H9 (cell line): Measurements from ENCODE around the gene PPWD1. TPM values are rescaled to one million over a fixed set of nuclear protein-coding genes. Genes with fewer than 3 reads are reported as not detected.

Experiments
- DNase-seq: peaks from one replicate; pipeline ENCODE4 v3.0.0-alpha.2; 2017
- H2AFZ ChIP-seq: one replicate; pipeline ENCODE4 v1.6.1; 2013; ENCODE audit warnings: mild to moderate bottlenecking, low read length, control low read depth, moderate library complexity
- H2AK5ac ChIP-seq: 2 replicates; pipeline ENCODE4 v1.6.1; 2013; ENCODE audit warnings: low read length, control low read depth, mixed read lengths; ENCODE audit not compliant: insufficient read length
- H2BK120ac ChIP-seq: one replicate; pipeline ENCODE4 v1.6.1; 2013; ENCODE audit warnings: low read depth, mild to moderate bottlenecking, low read length, control low read depth, inconsistent platforms; ENCODE audit not compliant: poor library complexity, severe bottlenecking
- H2BK12ac ChIP-seq: 2 replicates; pipeline ENCODE4 v1.6.1; 2013; ENCODE audit warnings: low read length, control low read depth, mixed read lengths, low read depth; ENCODE audit not compliant: insufficient read length
- H2BK15ac ChIP-seq: 2 replicates; pipeline ENCODE4 v1.6.1; 2013; ENCODE audit warnings: low read depth, low read length, control low read depth
- H2BK20ac ChIP-seq: one replicate; pipeline ENCODE4 v1.6.1; 2013; ENCODE audit warnings: low read depth, mild to moderate bottlenecking, low read length, control low read depth, inconsistent platforms; ENCODE audit not compliant: poor library complexity, severe bottlenecking
- H2BK5ac ChIP-seq: 2 replicates; pipeline ENCODE4 v1.6.1; 2013; ENCODE audit warnings: low read length, control low read depth, mixed read lengths; ENCODE audit not compliant: insufficient read length
- H3K14ac ChIP-seq: 2 replicates; pipeline ENCODE4 v1.6.1; 2013; ENCODE audit warnings: low read length, control low read depth; ENCODE audit not compliant: insufficient read depth
- H3K18ac ChIP-seq: 2 replicates; pipeline ENCODE4 v1.6.1; 2013; ENCODE audit warnings: low read depth, mild to moderate bottlenecking, mixed read lengths, low read length, control low read depth; ENCODE audit not compliant: insufficient read length
- H3K23ac ChIP-seq: 2 replicates; pipeline ENCODE4 v1.6.1; 2013; ENCODE audit warnings: low read length, control low read depth, mixed read lengths, low read depth; ENCODE audit not compliant: insufficient read length
- H3K23me2 ChIP-seq: 2 replicates; pipeline ENCODE4 v1.6.1; 2013; ENCODE audit warnings: low read depth, mild to moderate bottlenecking, mixed read lengths, low read length, control low read depth; ENCODE audit not compliant: insufficient read length, poor library complexity, severe bottlenecking
- H3K27ac ChIP-seq: 2 replicates; pipeline ENCODE4 v1.5.1; 2013; ENCODE audit warnings: low read length, control low read depth, mixed read lengths, low read depth; ENCODE audit not compliant: insufficient read length
- H3K27me3 ChIP-seq: 2 replicates; pipeline ENCODE4 v1.6.1; 2013; ENCODE audit warnings: low read length, control low read depth, inconsistent platforms; ENCODE audit not compliant: insufficient read depth
- H3K4ac ChIP-seq: 2 replicates; pipeline ENCODE4 v1.6.1; 2013; ENCODE audit warnings: low read depth, mild to moderate bottlenecking, control low read depth, inconsistent platforms, low read length, moderate library complexity
- H3K4me1 ChIP-seq: 2 replicates; pipeline ENCODE4 v1.6.1; 2013; ENCODE audit warnings: low read length, control low read depth, inconsistent platforms; ENCODE audit not compliant: insufficient read depth
- H3K4me2 ChIP-seq: 2 replicates; pipeline ENCODE4 v1.6.1; 2013; ENCODE audit warnings: low read length, control low read depth, mixed read lengths; ENCODE audit not compliant: insufficient read length, insufficient read depth
- H3K56ac ChIP-seq: 2 replicates; pipeline ENCODE4 v1.6.1; 2013; ENCODE audit warnings: low read depth, mild to moderate bottlenecking, mixed read lengths, low read length, control low read depth; ENCODE audit not compliant: insufficient read length
- H3K79me1 ChIP-seq: 2 replicates; pipeline ENCODE4 v1.6.1; 2013; ENCODE audit warnings: low read depth, mild to moderate bottlenecking, moderate library complexity, low read length, control low read depth, inconsistent platforms; ENCODE audit not compliant: insufficient read depth, poor library complexity, severe bottlenecking
- H3K79me2 ChIP-seq: 2 replicates; pipeline ENCODE4 v1.6.1; 2013; ENCODE audit warnings: low read length, control low read depth, inconsistent platforms; ENCODE audit not compliant: insufficient read depth
- H3K9ac ChIP-seq: 2 replicates; pipeline ENCODE4 v1.6.1; 2013; ENCODE audit warnings: low read length, control low read depth, mixed read lengths; ENCODE audit not compliant: insufficient read length; ENCODE audit errors: extremely low read depth
- H3K9me3 ChIP-seq: one replicate; pipeline ENCODE4 v1.6.1; 2013; ENCODE audit warnings: low read depth, low read length, inconsistent platforms; ENCODE audit not compliant: control insufficient read depth
- H3T11ph ChIP-seq: one replicate; pipeline ENCODE4 v1.6.1; 2013; ENCODE audit warnings: mild to moderate bottlenecking, low read length, control low read depth, inconsistent platforms
- H4K20me1 ChIP-seq: one replicate; pipeline ENCODE4 v1.6.1; 2013; ENCODE audit not compliant: control insufficient read depth, insufficient read length, insufficient read depth
- H4K5ac ChIP-seq: 2 replicates; pipeline ENCODE4 v1.6.1; 2013; ENCODE audit warnings: low read depth, mild to moderate bottlenecking, mixed read lengths, low read length, control low read depth; ENCODE audit not compliant: insufficient read length
- H4K8ac ChIP-seq: replicated peaks from 2 replicates; pipeline ENCODE4 v1.6.1; 2013; ENCODE audit warnings: low read length, control low read depth, mixed read lengths, low read depth; ENCODE audit not compliant: insufficient read length
- H4K91ac ChIP-seq: 2 replicates; pipeline ENCODE4 v1.6.1; 2013; ENCODE audit warnings: low read depth, mild to moderate bottlenecking, moderate library complexity, mixed read lengths, low read length, control low read depth; ENCODE audit not compliant: insufficient read length
- H3K27ac Mint-ChIP-seq, 3 experiments: 2 replicates in 2 of 3; 3 replicates in 1 of 3; pipeline ENCODE4 v1.8.0; 2020 to 2021; ENCODE audit warnings: mixed read lengths in 3 of 3, mild to moderate bottlenecking in 1 of 3, moderate library complexity in 1 of 3
- H3K27me3 Mint-ChIP-seq: 2 replicates; pipeline ENCODE4 v1.8.0; 2021; ENCODE audit warnings: low read depth, mild to moderate bottlenecking, moderate library complexity, mixed read lengths
- H3K36me3 Mint-ChIP-seq, 3 experiments: 2 replicates in 2 of 3; 3 replicates in 1 of 3; pipeline ENCODE4 v1.8.0; 2020 to 2021; ENCODE audit warnings: low read depth in 3 of 3, mixed read lengths in 3 of 3; ENCODE audit not compliant: insufficient read depth in 1 of 3
- H3K4me1 Mint-ChIP-seq, 2 experiments: 2 replicates each; pipeline ENCODE4 v1.8.0; 2020; ENCODE audit warnings: mixed read lengths in 2 of 2
- H3K4me3 Mint-ChIP-seq, 2 experiments: 2 replicates in 1 of 2; 3 replicates in 1 of 2; pipeline ENCODE4 v1.8.0; 2020 to 2021; ENCODE audit warnings: mild to moderate bottlenecking in 2 of 2, mixed read lengths in 2 of 2, moderate library complexity in 1 of 2
- H3K9me3 Mint-ChIP-seq, 2 experiments: 2 replicates in 1 of 2; 3 replicates in 1 of 2; pipeline ENCODE4 v1.8.0; 2020; ENCODE audit warnings: mild to moderate bottlenecking in 2 of 2, mixed read lengths in 2 of 2, moderate library complexity in 1 of 2
- WGBS: extraction: QIAGEN DNeasy Blood & Tissue Kit; methylation state at CpG from one replicate; pipeline ENCODE4 v1.1.7; 2013; ENCODE audit warnings: missing lambda C conversion rate, low lambda C conversion rate, mixed read lengths; ENCODE audit not compliant: insufficient read length; ENCODE audit errors: extremely low coverage; 5-methylcytosine and 5-hydroxymethylcytosine counted together
- total RNA-seq: library from RNA; stranded (reverse); gene quantifications from 2 replicates; pipeline ENCODE4 v1.2.1, GENCODE V29; 2021
- TF ChIP-seq, protein P1 (sequence below): fragments of 200-600 bp; sonication (generic); conservative IDR thresholded peaks from 3 replicates; pipeline ENCODE4 v1.8.0; 2021; ENCODE audit warnings: antibody characterized with exemption, mild to moderate bottlenecking

Gene PPWD1
- total RNA-seq, 1 experiment from 2014 or later = 43.2 TPM

DNA sequence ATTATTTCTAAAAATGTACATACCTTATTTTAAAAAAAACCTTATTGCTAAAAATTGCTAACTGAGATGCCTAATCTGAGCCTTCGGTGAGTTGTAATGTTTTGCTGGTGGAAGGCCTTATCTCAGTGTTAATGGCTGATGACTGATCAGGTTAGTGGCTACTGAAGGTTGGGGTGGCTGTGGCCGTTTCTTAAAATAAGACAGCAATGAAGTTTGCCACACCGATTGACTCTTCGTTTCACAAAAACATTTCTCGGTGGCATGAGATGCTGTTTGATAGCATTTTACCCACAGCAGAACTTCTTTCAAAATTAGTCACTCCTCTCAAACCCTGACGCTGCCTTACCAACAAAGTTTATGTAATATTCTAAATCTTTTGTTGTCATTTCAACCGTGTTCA is 14.8 kb upstream of the PPWD1 start:
- Histone ChIP-seq H3K27me3 (no peaks in the 10 kb centered on the region), H3K4me1 (no peaks in the 10 kb centered on the region), H4K5ac (no peak overlapping the region), H3T11ph (no peak overlapping the region), H2BK15ac (no peak overlapping the region), H3K9ac (no peak overlapping the region), H3K14ac (no peak overlapping the region), H3K23me2 (no peaks in the 10 kb centered on the region), H3K79me1 (no peaks in the 10 kb centered on the region), H4K91ac (no peak overlapping the region), H2BK12ac (no peak overlapping the region), H4K20me1 (no peaks in the 10 kb centered on the region), H2AFZ (no peak overlapping the region), H3K4me2 (no peak overlapping the region), H3K79me2 (no peaks in the 10 kb centered on the region), H3K4ac (no peak overlapping the region), H3K56ac (no peak overlapping the region), H3K23ac (no peak overlapping the region), H2BK20ac (no peak overlapping the region), H2BK5ac (no peak overlapping the region), H3K9me3 (no peaks in the 10 kb centered on the region), H2AK5ac (no peak overlapping the region), H3K27ac (no peak overlapping the region), H3K18ac (no peak overlapping the region), H4K8ac (no peak overlapping the region), H2BK120ac (no peak overlapping the region)
- Mint-ChIP-seq H3K9me3 (no peaks in the 10 kb centered on the region), H3K4me1 (no peaks in the 10 kb centered on the region), H3K27me3 (no peaks in the 10 kb centered on the region), H3K4me3 (no peak overlapping the region), H3K36me3 (peaks cover 39 to 75% (median 63%) of the 10 kb centered on the region in 3 experiments), H3K27ac (no peak overlapping the region)
- no peak for DNase-seq
- WGBS = no CpG with 5 or more reads among the region's 7 CpGs
- TF ChIP-seq, protein P1, sequence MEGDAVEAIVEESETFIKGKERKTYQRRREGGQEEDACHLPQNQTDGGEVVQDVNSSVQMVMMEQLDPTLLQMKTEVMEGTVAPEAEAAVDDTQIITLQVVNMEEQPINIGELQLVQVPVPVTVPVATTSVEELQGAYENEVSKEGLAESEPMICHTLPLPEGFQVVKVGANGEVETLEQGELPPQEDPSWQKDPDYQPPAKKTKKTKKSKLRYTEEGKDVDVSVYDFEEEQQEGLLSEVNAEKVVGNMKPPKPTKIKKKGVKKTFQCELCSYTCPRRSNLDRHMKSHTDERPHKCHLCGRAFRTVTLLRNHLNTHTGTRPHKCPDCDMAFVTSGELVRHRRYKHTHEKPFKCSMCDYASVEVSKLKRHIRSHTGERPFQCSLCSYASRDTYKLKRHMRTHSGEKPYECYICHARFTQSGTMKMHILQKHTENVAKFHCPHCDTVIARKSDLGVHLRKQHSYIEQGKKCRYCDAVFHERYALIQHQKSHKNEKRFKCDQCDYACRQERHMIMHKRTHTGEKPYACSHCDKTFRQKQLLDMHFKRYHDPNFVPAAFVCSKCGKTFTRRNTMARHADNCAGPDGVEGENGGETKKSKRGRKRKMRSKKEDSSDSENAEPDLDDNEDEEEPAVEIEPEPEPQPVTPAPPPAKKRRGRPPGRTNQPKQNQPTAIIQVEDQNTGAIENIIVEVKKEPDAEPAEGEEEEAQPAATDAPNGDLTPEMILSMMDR = no peak
